HG03060 (cell line): ENCODE data around the gene ZNF618.
A peak's percentile ranks its signal among the peaks of the same experiment; 100 is the strongest.
"Not testable (repeated sequence)": the region's sequence is repeated elsewhere in the genome, so short reads cannot be mapped to it uniquely, and the experiment has no call there.

ENCODE experiments used
- ATAC-seq: cut with Tn5 transposase; IDR thresholded peaks from one replicate; pipeline ENCODE4 v1.9.1; 2021; ENCODE audit warnings: low read depth, moderate number of reproducible peaks; ENCODE audit not compliant: unreplicated experiment

ZNF618 gene

DNA sequence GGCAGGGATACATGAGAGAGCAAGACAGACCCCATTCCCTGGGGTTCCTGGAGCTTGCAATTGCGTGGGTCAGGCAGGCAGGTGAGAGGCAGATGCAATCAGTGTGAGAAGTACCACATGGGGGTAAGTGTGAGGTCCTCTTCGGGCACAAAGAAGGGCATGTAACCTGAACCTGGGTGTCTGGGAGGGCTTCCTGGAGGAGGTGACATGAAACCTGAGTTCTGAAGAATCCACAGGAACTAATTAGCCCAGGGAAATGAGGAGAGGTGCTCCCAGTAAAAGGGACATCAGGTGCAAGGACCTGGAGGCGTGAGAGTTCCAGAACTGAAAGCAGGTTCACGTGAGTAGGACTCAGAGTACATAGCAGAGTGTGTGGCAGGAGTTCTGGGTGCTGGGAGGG, 199.5 kb downstream of the ZNF618 start:
- no peak for ATAC-seq

DNA sequence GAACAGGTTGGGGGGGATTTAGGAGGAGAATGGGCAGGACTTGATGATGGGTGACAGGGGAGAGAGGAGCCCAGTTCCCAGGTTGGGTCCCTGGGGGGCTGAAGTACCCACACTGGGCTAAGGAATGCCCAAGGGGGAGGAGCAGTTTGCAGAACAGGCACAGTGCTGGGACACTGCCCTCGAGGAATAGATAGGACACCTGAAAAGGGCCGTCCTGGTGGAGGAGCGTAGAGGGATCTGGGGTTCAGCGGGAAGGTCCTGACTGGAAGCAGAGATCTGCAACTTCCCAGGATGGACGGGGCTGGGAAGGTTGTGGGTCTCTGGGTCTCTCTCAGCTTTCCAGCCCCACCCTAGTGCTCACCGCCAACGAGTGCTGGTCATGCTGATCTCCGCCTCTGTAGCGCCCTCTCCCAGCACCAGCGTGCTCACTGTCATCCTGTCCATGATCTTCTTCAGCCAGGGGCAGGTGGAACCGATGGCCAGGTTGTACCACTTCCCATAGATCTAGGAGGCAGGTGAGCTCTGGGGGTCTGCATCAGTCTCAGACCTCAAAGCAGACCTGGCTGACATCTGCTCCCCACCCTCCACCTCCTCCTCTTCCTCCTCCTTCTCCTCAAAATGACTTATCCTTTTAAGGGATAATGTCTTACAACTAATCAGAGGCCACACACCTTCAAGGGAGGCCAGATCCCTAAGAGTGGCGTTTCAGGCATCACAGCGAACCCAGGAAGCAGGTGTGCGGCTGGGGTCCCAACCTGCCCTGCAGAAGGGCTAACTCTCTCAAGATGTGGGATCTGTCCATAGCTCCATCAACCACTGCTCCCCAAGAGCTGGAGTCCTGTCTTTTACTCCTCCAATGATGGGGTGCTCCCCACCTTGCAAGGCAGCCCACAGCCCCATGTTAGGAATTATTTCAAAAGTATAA, 200.4 kb downstream of the ZNF618 start:
- ATAC-seq = no peak

DNA sequence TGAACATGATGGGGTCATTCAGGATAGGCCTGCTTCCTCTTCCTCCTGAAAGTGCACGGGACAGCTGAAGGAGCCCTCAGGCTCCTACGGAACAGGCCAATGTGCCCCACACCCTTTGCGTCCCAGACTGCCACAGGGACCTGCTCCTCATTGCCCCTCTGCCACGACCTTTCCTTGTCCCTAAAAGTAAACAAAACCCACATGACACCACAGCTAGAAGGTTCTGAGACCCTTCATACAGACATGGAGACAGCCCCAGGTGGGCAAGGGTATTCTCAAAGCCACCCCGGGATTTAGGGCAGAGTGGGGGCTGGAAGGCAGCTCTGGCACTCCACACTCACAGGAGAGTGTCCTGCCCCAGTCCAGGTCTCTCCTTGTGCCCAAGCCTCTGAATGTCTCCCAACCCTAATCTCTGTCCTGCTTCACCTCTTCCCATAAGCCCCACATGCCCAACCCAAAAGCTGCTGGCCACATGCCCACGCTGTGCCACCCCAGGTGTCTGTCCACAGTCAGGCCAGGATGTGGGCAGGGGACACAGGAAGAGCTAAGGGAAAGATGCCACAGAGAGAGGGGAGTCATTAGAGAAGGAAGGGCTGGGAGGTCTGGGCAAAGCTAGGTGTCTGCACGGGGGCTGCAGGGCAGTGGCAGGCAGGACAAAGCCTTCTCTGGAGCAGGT, 201.2 kb downstream of the ZNF618 start:
- ATAC-seq = no peak

DNA sequence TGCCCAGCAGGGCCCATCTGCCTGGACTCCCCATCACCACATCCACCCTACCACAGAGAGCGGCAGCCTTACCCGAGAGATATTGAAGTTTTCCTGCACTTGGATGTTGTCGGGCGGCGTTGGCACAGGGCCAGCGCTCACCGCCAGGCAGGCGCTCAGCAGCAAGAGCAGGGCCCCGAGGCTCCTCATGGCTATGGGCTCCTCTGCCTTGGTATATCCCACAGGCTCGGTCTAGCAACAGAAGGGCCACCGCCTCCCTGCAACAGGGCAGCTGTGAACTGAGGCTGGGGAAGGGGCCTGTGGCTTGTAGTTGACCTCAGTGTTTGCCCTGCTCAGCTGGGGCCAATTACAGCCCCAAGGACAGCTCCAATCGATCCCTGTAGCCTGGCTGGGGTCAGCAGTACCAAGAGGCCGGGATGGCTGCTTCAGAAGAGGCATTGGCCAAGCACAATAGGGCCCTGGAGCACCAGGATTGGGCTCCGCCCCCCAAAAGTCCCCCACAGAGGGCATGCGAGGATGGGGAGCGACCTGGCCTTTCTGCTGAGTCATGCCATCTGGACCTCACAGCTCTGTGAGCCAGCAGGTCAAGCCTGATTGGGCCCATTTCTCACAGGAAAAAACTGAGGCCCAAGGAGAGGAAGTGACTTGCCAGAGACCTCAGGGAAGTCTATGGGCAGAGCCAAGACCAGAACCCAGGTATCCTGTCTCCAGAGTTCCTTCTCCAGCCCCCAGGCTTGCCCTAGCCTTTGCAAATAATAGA, 202.1 kb downstream of the ZNF618 start, which contains the start of gene AMBP:
AMBP (minus strand) TSS at position 280 of the 760 bp plus-strand sequence; CDS start at position 189, 91 bp downstream.
- no peak for ATAC-seq

GRCh38 chr9:114078781-114079156, 202.7 kb downstream of the ZNF618 start:
- no peak for ATAC-seq

DNA sequence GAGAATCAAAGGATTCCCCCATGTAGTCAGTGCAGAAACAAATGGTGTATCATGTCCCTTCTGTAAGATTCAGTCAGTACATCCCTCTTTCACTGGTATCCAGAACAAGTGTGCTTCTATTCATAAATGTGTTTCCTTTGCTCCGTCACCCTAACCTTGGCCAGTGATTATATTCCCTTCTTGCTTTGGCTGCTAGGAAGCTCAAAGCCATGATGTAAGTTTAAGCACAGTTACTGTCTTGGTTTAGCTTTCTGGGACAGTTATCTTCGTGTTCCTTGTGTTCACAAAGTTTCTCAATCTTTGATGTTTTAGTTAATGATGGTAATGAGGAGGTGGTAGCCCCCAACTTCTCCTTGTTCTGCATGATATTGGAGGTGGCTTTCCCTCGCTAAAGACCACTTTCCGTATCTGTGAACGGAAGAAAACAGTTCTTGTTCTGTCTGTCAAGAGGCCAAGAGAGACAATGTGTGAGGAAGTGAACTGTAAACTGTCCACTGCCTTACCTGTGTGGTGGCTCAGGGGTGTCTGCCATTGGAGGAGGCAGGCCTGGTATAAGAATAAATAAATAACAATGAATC, 204.2 kb downstream of the ZNF618 start:
- ATAC-seq = no peak

DNA sequence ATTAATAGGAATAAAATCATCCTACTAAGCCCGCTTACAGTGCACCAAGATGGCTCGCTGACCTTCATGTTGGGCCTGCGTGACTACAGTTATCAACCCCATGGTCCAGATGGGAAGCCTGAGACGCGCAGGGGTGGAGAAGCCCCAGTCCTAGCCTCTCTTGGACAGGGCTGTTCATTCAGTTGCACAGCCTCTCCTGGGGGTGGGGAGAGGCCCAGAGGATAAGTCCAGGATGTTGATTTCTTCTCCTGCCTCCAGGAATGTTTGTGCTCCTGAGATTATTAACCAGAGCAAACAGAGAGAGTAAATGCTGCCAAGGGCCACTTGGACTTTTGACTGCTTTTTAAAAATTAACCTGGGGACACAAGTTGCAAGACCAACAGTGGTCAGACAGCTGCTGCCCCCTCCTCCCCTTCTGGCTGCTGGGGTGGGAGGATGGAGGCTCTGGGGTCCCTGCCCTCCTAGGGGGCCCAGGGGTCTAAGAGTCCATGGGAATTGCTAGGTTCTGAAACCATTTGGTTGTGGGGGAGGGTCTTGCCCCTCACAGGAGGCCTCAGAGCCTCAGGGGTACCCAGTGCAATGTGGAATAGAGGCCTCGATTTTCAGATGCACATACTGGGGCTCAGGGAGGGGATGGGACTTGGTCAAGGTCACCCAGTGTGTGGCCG, 204.8 kb downstream of the ZNF618 start:
- no peak for ATAC-seq

GRCh38 chr9:114081441-114082016, 205.4 kb downstream of the ZNF618 start:
- ATAC-seq = no peak

DNA sequence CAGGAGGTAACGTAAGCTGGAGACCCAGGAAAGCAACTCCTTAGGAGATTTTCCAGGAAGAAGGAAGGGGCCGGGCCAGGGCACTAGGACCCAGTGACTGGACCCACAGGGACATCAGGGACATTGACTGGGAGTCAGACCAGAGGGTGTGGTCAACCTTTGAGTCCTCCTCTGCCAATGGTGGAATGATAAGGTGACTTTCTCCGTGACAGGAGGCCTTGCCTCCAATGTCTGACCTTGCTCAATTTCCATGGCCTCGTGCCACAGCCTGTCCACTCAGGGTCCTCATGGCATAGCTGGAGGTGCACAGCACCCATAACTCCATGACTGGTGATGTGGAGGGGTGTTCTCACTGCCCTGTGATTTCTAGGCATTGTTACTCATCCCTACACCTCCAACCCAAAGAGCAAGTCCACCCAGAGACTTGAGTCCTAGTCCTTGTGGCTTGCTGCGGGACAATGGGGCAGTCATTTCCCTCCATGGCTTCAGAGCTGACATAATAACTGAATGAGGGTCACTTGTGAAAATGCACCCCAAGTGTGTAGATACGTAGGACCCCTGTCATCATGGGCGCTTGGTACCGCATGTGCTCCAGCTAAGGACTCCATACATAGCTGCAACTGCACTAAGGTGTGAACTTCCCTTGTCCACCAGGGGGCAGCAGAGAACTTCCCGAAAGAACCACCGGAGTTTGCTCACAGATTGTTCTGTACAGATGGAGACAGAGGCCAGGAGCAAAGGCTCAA, 206.1 kb downstream of the ZNF618 start:
- peak; percentile 75 for ATAC-seq

- not testable (repeated sequence) for ATAC-seq
These were observed 206.8 kb downstream of the ZNF618 start for GRCh38 chr9:114082763-114083412.

- no peak for ATAC-seq
These were observed 207.6 kb downstream of the ZNF618 start for GRCh38 chr9:114083666-114084065.

GRCh38 chr9:114084282-114085073, 208.4 kb downstream of the ZNF618 start:
- no peak for ATAC-seq

GRCh38 chr9:114085387-114085789, 209.3 kb downstream of the ZNF618 start:
- ATAC-seq = no peak

DNA sequence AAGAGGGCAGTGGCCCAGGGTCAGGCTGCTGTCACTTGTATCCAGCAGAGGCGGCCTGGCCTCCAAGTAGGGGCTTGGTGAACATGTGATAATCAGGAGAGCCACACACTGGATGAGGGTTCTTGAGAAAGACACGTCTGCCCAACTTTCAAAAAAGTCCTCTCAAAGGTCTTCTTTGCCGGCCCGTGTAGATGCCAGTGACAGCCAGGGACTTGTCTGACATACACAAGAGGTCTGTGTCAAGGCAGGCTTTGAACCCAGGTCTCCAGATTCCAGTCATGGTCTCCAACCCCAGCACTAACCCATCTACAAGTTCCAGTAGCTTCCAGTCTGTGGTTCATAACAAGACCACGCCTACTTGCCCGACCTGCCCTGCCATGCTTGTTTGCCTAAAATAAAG, 209.9 kb downstream of the ZNF618 start:
- no peak for ATAC-seq

DNA sequence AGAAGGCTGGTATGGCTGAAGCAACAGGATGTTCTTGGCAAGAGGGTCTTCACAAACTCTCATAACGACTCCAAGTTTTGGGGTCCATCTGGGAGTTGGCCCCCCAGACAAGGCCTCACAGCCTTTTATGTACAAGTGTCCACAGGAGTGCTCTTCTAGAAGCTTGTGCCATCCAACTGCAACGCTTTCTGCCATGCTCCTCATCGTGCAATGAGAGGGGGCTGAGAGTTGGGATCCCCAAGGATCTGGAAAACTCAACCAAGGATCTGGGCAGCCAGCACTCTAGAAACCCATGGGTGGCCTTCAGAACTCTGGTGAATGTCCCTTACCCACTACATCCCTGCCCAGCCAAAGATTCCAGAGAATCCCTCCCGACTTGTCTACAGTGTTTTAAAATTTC, 210.5 kb downstream of the ZNF618 start:
- ATAC-seq = no peak

DNA sequence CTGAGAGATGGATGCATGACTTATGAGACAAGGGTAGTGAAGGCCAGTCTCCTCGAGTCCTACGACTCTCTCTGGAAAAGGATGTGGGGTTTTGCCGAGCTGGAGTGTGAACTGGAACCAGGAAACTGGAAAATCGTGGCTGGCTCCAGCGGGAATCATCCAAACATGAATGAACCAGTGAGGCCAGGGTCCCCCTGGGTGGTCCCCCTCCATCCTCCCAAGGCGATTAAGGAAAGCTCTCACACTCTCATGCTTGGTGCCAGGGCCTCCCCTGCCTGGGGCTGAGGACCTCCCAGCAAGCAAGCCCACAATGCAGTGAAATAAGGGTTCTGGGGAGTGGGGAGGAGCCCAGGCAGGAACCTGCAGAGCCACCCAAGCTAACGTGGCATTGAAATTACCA, 211.6 kb downstream of the ZNF618 start:
- no peak for ATAC-seq

- ATAC-seq = no peak
These were observed 212.6 kb downstream of the ZNF618 start for GRCh38 chr9:114088571-114089170.
